ENCODE data around the gene RAD51AP2.

DNA sequence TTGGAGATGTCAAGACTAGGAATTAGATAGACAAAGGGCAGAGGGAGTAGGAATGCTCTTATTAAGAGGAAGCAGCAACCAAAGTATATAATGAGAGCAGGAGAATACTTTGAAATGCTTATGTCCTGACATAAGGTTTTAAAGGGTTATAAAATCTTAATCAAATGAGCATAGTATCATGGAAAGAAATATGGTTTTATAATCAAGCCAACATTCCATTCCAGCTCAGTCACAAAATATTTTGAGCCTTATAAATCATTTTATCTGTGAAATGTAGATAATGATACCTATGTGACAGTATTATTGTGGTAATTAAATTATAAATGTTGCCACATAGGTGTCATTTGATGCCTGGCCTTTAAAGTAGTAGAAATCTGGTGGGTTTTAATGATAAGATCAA is 39.8 kb upstream of the RAD51AP2 start:
- no peak for TF ChIP-seq CTCF (IDR thresholded peaks at IDR 0.05; ENCODE audit: low read length)
- no peak for TF ChIP-seq EZH2 (IDR thresholded peaks at IDR 0.05; ENCODE audit: borderline replicate concordance, low read length)
